Spinal cord (tissue), 10 donors: ENCODE results near the gene TRAF1. TPM values are rescaled to one million over a fixed set of nuclear protein-coding genes. Genes with fewer than 3 reads are reported as not detected.

Source experiments
- DNase-seq, 6 donors: peaks; one replicate each; pipeline versions ENCODE4 v3.0.0 to v3.0.0-alpha.2; 2013 to 2015; ENCODE audit warnings: low spot score in 6 of 6, low read depth in 4 of 6
- H3K27ac ChIP-seq: one replicate; pipeline ENCODE4 v1.5.1; 2013; ENCODE audit warnings: low read depth, low read length, control low read depth
- H3K27me3 ChIP-seq: one replicate; pipeline ENCODE4 v1.6.1; 2013; ENCODE audit warnings: low read length; ENCODE audit not compliant: control insufficient read depth, insufficient read depth
- H3K36me3 ChIP-seq: one replicate; pipeline ENCODE4 v1.6.1; 2013; ENCODE audit warnings: low read length; ENCODE audit not compliant: control insufficient read depth, insufficient read depth
- H3K4me1 ChIP-seq: one replicate; pipeline ENCODE4 v1.6.1; 2013; ENCODE audit warnings: low read length; ENCODE audit not compliant: control insufficient read depth, insufficient read depth
- H3K4me3 ChIP-seq: one replicate; pipeline ENCODE4 v1.5.1; 2013; ENCODE audit warnings: low read depth, low read length, control low read depth
- H3K9me3 ChIP-seq: one replicate; pipeline ENCODE4 v1.6.1; 2013; ENCODE audit warnings: low read length; ENCODE audit not compliant: control insufficient read depth, insufficient read depth
- WGBS: methylation state at CpG from one replicate; pipeline ENCODE4 v1.1.5; 2013; ENCODE audit warnings: missing lambda C conversion rate; ENCODE audit not compliant: insufficient coverage; 5-methylcytosine and 5-hydroxymethylcytosine counted together
- polyA plus RNA-seq, 2 donors: library from polyadenylated mRNA; unstranded; fragments of 120-200 nt; gene quantifications; one replicate each; pipeline ENCODE4 v1.2.1, GENCODE V29; 2013; ENCODE audit not compliant: insufficient read length in 2 of 2
- total RNA-seq, 2 donors: library from RNA; depleted of rRNA in 1 of 2; stranded (reverse); fragments of 120-200 nt in 1 of 2; fragments of >200 nt in 1 of 2; gene quantifications; one replicate each; pipeline versions ENCODE4 v1.2.3 to v1.2.4, GENCODE V29; 2013 to 2014
- donor health status: healthy.

TRAF1 gene
- total and polyA plus RNA-seq, 4 donors, result 3.5 to 6.8 (median 5.4) TPM

- WGBS, result 71% methylated on average over 7 of the region's 7 CpGs
- Histone ChIP-seq H3K27me3 (no peaks in the 10 kb centered on the region), H3K4me1 (peaks cover 20% of the 10 kb centered on the region), H3K4me3 (no peak overlapping the region), H3K27ac (no peak overlapping the region), H3K36me3 (peaks cover 59% of the 10 kb centered on the region), H3K9me3 (no peaks in the 10 kb centered on the region)
- peak in 1 of 6 donors; percentile 39 for DNase-seq
These were observed 69.1 kb downstream of the TRAF1 start for GRCh38 chr9:120857481-120857880.

- peaks cover 51% of the 10 kb centered on the region for H3K36me3 ChIP-seq
- H3K9me3 ChIP-seq, result no peaks in the 10 kb centered on the region
- H3K4me3 ChIP-seq, result no peak overlapping the region
- H3K4me1 ChIP-seq, result peaks cover 20% of the 10 kb centered on the region
- H3K27me3 ChIP-seq, result no peaks in the 10 kb centered on the region
- DNase-seq, result no peak
- 43% methylated on average over 2 of the region's 4 CpGs for WGBS
- no peak overlapping the region for H3K27ac ChIP-seq
These were observed 69.9 kb downstream of the TRAF1 start for GRCh38 chr9:120856700-120857099.

- DNase-seq, result peak in 2 of 6 donors; percentile 44 to 76
- H3K36me3 ChIP-seq, result peaks cover 44% of the 10 kb centered on the region
- H3K27me3 ChIP-seq, result no peaks in the 10 kb centered on the region
- H3K4me3 ChIP-seq, result no peak overlapping the region
- no peak overlapping the region for H3K27ac ChIP-seq
- H3K9me3 ChIP-seq, result no peaks in the 10 kb centered on the region
- WGBS, result 73% methylated on average over 7 of the region's 7 CpGs
- peaks cover 20% of the 10 kb centered on the region for H3K4me1 ChIP-seq
These were observed 70.5 kb downstream of the TRAF1 start for GRCh38 chr9:120855827-120856670.

- no peak for DNase-seq
- Histone ChIP-seq H3K36me3 (peaks cover 34% of the 10 kb centered on the region), H3K27me3 (no peaks in the 10 kb centered on the region), H3K4me3 (no peak overlapping the region), H3K27ac (no peak overlapping the region), H3K9me3 (no peaks in the 10 kb centered on the region), H3K4me1 (peaks cover 20% of the 10 kb centered on the region)
- WGBS, result no CpG with 5 or more reads among the region's 3 CpGs
These were observed 71.8 kb downstream of the TRAF1 start for GRCh38 chr9:120854596-120855327.

GRCh38 chr9:120853198-120853597 lies 73.4 kb downstream of the TRAF1 start:
- no peak overlapping the region for H3K4me3 ChIP-seq
- WGBS, result 100% methylated on average over 3 of the region's 6 CpGs
- H3K27ac ChIP-seq, result no peak overlapping the region
- H3K36me3 ChIP-seq, result peaks cover 20% of the 10 kb centered on the region
- DNase-seq, result no peak
- H3K27me3 ChIP-seq, result no peaks in the 10 kb centered on the region
- peaks cover 20% of the 10 kb centered on the region for H3K4me1 ChIP-seq
- no peaks in the 10 kb centered on the region for H3K9me3 ChIP-seq

Other genes with a start within 250 kb of the TRAF1 start
- gene MEGF9, start 212.3 kb downstream of the TRAF1 start, total RNA-seq, result 10 to 100 TPM; 29.0 to 61.0 TPM
- gene MEGF9, start 212.3 kb downstream of the TRAF1 start, polyA plus RNA-seq, result 10 to 100 TPM; 40.0 to 45.6 TPM
- gene FBXW2, start 133.4 kb downstream of the TRAF1 start, total RNA-seq, result 10 to 100 TPM; 34.7 to 47.6 TPM
- gene FBXW2, start 133.4 kb downstream of the TRAF1 start, polyA plus RNA-seq, result 10 to 100 TPM; 48.4 to 50.0 TPM
- gene PSMD5, start 83.9 kb downstream of the TRAF1 start, total RNA-seq, result 10 to 100 TPM; 21.0 to 32.0 TPM
- 10 to 100 TPM; 24.7 to 25.0 TPM for gene PSMD5, start 83.9 kb downstream of the TRAF1 start, polyA plus RNA-seq
- 10 to 100 TPM; 13.6 to 27.5 TPM for gene PHF19, start 49.6 kb downstream of the TRAF1 start, total RNA-seq
- gene PHF19, start 49.6 kb downstream of the TRAF1 start, polyA plus RNA-seq, result 10 to 100 TPM; 35.7 to 42.6 TPM
- gene C5, start 123.5 kb upstream of the TRAF1 start, total RNA-seq, result 1 to 10 TPM; 9.1 to 9.7 TPM
- gene C5, start 123.5 kb upstream of the TRAF1 start, polyA plus RNA-seq, result 1 to 10 TPM; 4.5 to 5.7 TPM
- 10 to 100 TPM; 17.2 to 24.6 TPM for gene CNTRL, start 148.2 kb upstream of the TRAF1 start, total RNA-seq
- 10 to 100 TPM; 18.7 to 22.5 TPM for gene CNTRL, start 148.2 kb upstream of the TRAF1 start, polyA plus RNA-seq